ENCODE data around the gene PCDHGB5.

The PCDHGB5 gene

GRCh38 chr5:141356950-141357349 lies 40.8 kb upstream of the PCDHGB5 start:
- H3K9me3 Mint-ChIP-seq, result peaks cover 62% of the 10 kb centered on the region
- H3K27ac Mint-ChIP-seq, result no peak overlapping the region
- peaks cover 4% of the 10 kb centered on the region for H3K27me3 Mint-ChIP-seq (ENCODE audit: low read depth)
- no peaks in the 10 kb centered on the region for H3K4me1 Mint-ChIP-seq
- no peak for TF ChIP-seq CTCF (IDR thresholded peaks at IDR 0.05; ENCODE audit: unreplicated experiment in 3 of 3)
- peaks cover 42% of the 10 kb centered on the region for H3K36me3 Mint-ChIP-seq (ENCODE audit: low read depth)
- H3K4me3 Mint-ChIP-seq, result no peak overlapping the region

GRCh38 chr5:141359790-141360426 lies 37.8 kb upstream of the PCDHGB5 start, which contains the start of gene PCDHGB2:
TSS of gene PCDHGB2 (plus strand) at chr5:141359994. CDS start at chr5:141360136, 142 bp downstream.
- no peaks in the 10 kb centered on the region for H3K4me1 Mint-ChIP-seq
- no peak within 1 kb of the TSS for H3K4me3 Mint-ChIP-seq
- TF ChIP-seq CTCF (IDR thresholded peaks at IDR 0.05; ENCODE audit: unreplicated experiment in 3 of 3), result no peak
- peaks cover 72% of the 10 kb centered on the region for H3K9me3 Mint-ChIP-seq
- peaks cover 42% of the 10 kb centered on the region for H3K36me3 Mint-ChIP-seq (ENCODE audit: low read depth)
- H3K27ac Mint-ChIP-seq, result no peak within 1 kb of the TSS
- peaks cover 4% of the 10 kb centered on the region for H3K27me3 Mint-ChIP-seq (ENCODE audit: low read depth)

GRCh38 chr5:141360685-141361084 lies 37.1 kb upstream of the PCDHGB5 start:
- Mint-ChIP-seq H3K27ac (no peak overlapping the region), H3K27me3 (ENCODE audit: low read depth) (peaks cover 4% of the 10 kb centered on the region), H3K9me3 (peaks cover 74% of the 10 kb centered on the region), H3K4me3 (no peak overlapping the region), H3K36me3 (ENCODE audit: low read depth) (peaks cover 44% of the 10 kb centered on the region), H3K4me1 (no peaks in the 10 kb centered on the region)
- TF ChIP-seq CTCF (IDR thresholded peaks at IDR 0.05; ENCODE audit: unreplicated experiment in 3 of 3), result no peak

GRCh38 chr5:141362719-141363118 lies 35.0 kb upstream of the PCDHGB5 start:
- Mint-ChIP-seq H3K27me3 (ENCODE audit: low read depth) (no peaks in the 10 kb centered on the region), H3K27ac (no peak overlapping the region), H3K4me3 (no peak overlapping the region), H3K4me1 (no peaks in the 10 kb centered on the region), H3K36me3 (ENCODE audit: low read depth) (peaks cover 36% of the 10 kb centered on the region), H3K9me3 (peaks cover 67% of the 10 kb centered on the region)
- no peak for TF ChIP-seq CTCF (IDR thresholded peaks at IDR 0.05; ENCODE audit: unreplicated experiment in 3 of 3)

GRCh38 chr5:141363952-141364660 lies 33.6 kb upstream of the PCDHGB5 start, which contains the start of gene PCDHGA5:
TSS of gene PCDHGA5 (plus strand) at chr5:141364162. CDS start at chr5:141364331, 169 bp downstream.
- Mint-ChIP-seq H3K27me3 (ENCODE audit: low read depth) (no peaks in the 10 kb centered on the region), H3K4me3 (no peak within 1 kb of the TSS), H3K9me3 (peaks cover 67% of the 10 kb centered on the region), H3K4me1 (no peaks in the 10 kb centered on the region), H3K27ac (no peak within 1 kb of the TSS), H3K36me3 (ENCODE audit: low read depth) (peaks cover 32% of the 10 kb centered on the region)
- TF ChIP-seq CTCF (IDR thresholded peaks at IDR 0.05; ENCODE audit: unreplicated experiment in 3 of 3), result no peak
